ENCODE measurements around the gene SNX27.

Gene SNX27

DNA sequence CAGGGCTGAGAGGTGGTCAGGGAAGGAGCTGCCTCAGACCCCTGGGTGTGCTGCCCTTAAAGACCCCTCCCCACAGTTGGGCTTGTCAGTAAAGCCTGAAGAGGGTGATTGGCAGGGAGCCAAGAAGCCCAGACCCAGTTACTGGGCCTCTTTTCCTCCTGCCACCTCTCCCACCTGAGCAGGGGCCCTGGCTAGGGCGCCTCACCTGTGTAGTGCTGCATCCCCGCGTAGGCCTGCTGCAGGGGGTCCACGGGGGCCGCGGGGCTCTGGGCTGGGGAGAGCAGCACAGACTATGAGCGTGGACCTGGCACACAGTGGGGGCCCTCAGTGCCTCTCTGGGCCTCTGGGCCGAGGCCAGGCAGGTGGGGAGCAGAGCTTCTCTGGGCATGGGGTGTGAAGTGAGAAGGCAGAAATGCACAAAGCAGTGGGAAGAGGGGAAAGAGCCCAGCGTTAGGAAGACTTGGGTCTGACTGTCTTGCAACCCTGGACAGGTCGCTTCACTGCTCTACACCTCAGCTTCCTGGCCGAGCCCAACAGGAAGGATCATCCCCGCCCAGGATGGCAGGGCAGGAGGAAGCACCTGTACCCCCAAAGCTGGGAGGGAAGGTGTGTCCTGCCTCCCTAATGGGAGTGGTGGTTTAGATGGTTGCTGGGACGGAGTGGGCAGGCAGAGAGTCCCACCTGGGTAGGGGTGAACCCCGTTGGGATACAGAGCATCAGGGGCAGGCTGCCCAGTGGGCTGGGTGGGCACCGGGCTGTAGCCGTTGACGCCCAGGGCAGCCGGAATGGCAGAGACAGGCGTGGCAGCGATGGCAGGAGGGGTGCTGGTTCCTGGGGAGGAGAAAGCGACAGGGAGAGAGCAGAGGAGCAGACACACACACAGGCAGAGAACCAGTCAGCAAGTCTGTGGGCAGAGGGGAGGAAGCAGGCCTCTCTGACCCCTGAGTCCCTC lies 94.9 kb downstream of the SNX27 start:
- DNase-seq, result no peak

DNA sequence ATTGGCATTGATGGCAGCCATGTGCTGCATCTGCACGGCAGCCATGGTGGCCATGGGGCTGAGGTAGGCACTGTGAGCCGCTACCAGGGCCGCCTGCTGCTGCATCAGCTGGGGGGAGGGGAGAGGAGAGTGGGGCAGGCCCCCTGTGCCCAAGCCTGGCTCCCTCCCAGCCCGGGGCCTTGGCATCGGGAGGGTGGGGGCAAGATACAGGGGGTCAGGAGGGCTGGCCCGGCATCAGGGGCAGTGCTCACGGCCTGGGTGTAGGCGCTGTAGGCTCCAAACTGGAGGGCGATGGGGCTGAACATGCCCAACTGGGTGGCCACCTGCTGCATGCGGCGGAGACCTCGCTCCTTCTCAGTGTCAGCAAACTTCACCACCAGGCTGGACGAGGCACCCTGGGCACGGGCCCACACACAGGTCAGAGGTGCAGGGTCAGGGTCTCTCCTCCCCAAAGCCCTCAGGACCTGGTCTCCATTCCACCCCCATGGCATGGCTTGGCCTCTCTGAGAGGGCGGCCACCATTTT lies 95.8 kb downstream of the SNX27 start:
- no peak for DNase-seq

DNA sequence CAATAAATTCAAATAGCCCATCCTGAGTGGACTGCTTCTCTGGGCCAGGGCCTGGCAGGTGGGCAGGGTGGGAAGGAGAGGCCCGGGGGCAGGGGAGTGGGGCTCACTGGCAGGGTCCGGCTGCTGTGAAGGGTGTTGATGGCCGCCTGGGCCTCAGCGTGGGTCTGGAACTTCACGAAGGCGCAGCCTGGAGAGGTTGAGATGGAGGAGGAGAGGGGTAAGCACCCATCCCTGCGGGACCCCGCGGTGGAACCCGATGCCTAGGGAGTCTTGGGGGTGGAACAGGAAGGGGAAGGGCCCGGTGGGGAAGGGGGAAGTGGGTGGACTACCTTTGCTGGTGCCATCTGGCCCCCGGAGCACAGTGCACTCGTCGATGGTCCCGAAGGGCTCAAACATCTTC lies 97.0 kb downstream of the SNX27 start:
- DNase-seq, result no peak

DNA sequence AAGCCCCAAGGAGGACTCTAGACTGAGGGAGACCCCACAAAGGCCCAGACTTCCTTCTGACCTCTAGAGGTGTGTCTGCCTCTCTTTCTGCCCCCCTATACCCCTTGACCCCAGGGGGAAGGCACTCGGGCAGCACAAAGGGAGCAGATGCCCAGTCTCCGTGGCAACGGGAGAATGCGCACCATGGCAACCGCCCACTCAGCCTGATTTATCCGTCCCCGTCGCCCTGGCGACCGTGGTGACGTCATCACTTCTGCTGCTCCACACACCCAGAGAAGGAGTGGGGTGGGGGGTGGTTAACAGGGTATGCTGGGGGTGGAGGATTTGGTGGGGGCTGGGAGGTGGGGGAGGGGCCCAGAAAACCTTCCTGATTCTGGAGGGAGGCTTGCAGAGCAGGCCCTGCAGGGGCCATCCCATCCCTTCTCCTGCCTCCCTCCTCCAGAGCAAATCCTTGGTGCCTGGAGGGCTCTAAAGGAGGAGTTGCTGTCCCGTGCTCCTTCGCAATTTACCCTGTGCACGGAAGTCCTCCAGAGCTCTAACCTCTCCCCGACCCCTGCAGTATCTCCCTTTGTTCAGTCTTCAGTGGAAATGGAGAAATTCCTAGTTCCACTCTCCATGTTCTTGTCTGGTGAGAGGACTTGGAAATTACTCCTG lies 98.5 kb downstream of the SNX27 start:
- DNase-seq, result peak; percentile 24

DNA sequence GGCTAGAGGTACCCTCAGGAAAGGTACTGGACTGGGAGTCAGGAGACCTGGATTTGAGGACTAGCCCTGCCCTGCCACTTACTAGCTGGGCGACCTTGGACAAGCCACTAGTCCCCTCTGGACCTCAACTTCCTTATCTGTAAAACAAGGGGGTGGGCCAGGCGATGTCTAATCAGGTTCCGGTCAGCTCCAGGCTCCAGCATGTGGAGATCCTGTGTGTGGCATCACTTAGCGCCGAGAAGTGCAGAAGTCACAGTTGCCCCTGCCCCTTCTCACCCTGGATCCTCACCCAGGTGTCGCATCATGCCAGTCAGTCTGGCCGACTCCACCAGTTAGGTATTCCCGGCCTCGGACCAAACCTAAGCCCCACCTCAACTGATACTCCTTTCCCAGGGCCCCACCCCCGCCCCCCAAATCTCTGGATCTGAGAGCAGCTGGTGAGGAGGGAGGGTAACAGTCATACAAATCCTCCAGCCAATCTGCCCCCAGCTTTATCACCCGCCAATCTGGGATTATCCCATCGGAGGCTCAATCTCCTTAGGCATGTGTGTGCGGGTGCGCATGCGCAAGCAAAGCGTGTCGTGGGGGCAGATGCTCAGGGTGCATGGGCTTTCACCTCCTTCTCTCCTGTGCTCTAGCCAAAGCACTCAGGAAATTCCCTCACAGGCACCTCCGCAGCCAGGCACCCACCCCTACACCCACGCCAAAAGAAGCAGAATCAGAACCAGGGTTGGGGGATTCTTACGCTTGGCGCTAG lies 99.4 kb downstream of the SNX27 start:
- no peak for DNase-seq

DNA sequence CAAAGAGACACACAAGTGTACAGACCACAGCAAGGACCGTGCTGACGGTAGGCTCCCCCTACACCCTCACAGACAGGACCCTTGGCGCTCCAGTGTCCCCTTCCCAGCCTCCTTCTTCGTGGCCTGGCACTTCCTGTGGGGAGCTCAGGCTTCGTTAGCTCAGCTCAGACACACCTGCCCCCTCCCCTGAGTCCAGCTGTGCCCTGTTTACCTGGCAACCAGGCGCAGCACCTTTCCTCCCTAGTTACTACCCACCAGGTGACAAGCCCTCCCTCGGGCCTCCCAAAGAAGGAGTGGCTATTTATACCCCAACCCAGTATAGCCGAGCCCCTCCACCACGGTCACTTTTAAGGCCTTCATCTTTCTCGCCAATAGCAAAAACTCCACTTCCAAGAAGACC lies 100.1 kb downstream of the SNX27 start:
- no peak for DNase-seq

DNA sequence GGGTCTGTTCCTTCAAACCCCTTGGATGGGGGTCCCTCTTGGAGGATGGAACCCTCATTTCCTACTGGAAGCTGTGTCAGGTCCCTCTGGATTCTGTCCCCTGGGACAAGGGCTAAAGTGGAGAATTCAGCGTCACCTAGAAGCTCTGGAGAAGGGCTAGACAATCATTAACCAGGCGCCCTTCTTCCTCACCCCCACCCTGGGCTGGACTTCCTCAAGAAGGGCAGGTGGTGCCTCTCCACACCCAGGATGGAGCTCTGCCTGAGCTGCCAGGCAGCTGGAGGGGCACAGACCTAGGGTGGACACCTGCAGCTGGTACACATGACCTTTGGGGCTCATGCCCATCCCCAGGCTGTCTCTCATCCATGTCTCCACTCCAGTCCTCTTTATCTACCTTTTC lies 101.2 kb downstream of the SNX27 start:
- no peak for DNase-seq

DNA sequence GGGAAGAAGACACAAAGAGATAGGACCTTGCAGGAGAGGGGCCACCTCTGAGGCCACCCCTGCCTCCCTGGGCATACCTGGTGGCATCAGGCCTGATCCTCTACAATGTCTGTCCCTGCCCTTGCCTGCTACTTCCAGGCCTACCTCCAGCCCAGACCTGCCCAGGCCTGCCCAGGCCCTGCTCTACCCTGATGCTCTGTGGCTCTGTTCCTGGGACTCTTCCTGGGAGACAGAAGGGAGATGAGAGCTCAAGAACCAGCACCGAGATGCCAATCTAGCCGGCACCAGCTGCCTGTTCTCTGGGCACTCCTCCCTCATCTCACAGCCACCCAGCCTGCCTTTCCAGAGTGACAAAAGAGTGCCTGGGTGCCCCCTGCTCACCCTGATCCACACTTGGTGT lies 102.0 kb downstream of the SNX27 start:
- DNase-seq, result peak; percentile 63

DNA sequence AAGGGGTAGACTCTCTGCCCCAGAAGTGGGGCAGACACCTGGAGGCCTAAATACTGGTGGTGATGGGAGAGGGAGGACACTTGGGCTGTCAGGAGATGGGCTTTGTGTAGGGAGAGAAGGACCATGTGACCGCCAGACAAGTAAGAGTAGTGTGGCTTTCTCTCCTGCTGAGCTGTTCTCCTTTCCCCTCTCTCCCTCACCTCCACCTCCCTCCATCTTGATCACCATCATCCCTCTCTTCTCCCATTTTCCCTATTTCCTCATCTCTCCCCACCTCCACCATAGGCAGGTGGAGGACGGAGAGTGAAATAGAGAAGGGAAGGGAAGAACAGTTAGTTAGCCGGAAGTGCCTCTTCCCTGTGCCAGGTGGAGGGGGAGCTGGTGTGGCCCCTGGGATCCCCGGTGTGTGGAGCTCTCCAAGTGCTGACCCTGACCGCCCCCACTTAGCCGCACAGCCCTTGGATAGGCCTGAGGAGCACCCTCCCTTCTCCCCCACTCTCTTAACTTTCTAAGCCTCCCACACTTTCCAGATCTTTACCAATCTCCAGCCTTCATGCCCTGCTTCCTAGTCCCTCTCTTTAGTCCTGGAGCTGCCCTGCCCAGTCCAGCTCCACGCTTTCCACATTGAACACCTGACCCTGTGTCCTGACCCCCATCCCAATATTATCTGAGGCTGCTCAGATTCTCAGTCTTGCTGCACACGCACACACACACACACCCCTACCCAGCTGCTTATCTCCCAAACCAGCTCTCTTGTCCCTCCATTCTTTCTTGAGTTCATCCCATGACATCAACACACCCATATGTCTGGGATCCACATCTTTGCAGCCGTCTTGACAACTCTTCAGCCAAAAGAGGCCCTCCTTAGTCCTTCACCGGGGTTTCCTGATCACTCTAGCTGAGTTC lies 103.2 kb downstream of the SNX27 start:
- DNase-seq, result no peak

DNA sequence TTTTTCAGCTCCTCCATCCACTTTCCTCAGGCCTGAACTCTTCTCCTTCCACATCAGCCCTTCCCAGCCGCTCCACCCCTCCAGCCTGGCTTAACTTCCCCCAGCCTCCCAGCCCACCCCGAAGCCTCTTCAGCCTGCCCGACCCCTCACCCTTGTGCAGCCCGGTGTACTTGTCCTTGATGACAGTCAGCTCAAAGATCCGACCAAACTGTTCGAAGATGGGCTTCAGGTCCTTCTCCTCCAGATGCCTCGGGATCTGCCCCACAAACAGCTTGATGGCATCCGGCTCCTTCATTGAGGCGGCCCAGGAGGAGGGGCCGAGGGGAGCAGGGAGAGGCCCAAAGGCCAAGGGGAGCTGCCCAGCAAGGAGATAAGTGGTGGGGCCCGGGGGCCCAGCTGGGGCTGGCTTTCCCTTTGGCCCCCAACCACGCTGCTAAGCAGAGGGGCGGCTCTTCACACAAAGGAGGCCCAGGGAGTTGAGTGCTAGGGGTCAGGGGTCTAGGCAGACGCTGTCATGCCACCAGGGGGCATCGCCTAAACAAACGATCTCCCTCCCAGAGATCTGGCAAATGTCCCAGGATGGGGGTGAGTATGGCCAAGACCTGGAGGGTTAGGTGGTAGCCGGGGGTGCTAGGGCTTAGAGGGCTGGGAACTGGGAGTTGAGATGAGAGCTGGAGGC lies 104.0 kb downstream of the SNX27 start:
- DNase-seq, result peak; percentile 77

DNA sequence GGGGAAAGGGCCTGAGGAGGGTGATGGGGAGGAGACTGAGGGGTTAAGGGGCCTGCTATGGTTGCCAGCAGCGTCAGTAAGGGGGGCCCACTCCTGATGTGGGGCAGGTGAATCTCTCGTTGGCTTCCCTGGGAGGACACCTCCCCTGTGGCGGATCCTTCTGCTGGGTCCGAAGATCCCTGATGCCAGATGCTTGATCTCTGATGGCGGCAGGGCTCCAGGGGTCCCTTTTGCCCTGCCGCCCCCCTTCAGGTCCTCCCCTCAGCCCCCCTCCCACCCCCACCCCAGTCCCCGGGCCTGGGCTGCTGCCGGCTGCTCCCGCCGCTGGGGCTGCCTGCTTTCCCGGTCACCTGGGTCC lies 104.5 kb downstream of the SNX27 start:
- DNase-seq, result no peak

DNA sequence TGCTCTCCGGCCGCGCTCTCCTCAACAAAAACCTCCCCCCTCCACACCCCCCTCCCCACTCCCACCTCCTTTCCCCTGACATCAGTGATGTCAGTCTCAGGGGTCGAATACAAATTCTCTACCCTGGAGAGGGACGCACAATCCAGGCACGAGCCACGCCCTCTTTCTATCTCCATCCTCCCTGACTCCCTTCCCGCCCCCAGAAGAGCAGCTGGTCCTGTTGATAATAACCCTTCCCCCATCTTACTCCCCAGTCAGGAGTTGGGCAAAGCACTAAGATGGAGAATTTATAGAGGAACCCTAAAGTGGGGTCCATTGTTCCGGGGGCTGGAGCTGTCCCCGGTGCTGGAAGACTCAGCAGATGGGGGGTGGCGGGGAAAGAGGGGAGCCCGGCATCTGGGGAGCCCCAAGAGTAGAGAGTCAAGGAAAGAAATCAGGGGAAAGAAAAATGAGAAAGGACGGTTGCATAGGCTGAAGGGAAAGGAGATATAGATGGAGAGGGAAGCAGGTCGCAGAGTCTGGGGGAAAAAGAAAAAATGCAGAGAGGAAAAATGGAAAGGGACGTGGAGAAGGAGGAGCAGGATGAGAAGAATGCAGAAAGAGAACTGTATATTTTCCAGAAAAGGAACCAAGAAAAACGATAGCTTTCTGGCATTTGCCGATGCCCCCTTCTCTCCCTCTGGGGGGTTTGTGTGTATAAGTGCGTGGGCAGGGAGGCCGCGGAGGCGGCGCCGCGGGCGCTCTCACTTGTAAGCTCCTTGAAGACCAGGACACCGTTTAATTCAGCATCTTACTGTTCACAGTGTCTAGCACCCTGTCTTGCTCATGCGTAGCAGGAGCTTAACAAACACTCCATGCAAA lies 105.2 kb downstream of the SNX27 start, which contains the start of gene CELF3:
Gene CELF3, minus strand, starts transcription at position 33 of the 861 bp plus-strand sequence. CDS start 783 bp downstream, outside the sequence.
- peak; percentile 99 for DNase-seq

DNA sequence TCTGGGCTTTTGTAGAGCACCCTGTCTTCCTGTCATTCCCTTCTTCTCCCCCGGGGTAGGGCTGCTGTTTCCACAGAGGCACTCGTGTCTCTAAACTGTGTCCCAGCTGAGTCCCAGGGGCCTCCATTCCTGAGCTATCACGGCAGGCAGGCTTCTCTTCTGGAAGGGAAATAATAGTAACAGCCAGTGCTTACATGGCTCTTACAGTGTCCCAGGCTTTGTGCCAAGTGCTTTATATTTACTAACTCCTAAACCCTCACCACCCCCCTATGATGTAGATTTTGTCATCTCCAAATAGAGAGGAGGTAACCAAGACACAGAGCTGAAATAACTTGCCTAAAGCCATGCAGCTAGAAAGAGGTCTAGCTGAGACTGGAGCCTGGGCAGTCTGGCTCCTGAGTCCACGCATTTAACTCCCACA lies 106.2 kb downstream of the SNX27 start:
- peak; percentile 1 for DNase-seq

DNA sequence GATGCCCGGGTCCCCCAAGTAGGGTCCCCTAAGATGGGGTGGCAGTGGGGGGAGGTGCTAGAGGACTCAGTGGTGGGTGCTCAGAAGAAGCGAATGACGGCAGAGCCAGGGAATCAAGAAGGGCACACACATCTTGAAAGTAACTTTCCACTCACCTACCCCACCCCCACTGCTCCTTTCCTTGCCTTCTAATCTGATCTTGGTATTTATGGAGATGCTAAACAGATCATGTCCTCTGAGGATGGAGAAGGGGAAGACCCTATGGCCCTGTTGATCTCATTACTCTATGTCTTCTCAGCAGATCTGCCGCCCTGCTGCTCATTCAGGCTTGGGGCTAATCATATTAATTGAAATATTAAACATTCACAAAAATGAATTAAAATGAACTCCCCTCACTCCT lies 106.8 kb downstream of the SNX27 start:
- no peak for DNase-seq

DNA sequence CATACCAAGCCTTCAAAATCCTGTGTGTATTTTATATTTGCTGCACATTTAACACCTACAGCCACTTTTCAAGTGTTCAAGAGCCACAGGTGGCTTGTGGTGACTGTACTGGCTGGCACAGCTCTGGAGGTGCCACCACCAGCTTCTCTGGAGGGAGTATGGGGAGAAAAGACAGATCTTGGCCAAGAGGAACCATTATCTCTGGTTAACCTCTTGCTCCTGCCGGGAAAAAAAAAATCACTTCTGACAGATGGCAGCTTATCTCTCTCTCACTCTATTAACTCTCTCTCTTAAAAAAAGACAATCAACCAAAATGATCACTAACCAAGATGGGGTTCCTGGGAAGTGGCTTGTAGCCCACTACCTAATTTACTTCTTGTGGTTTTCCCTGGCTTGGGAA lies 108.3 kb downstream of the SNX27 start:
- no peak for DNase-seq

DNA sequence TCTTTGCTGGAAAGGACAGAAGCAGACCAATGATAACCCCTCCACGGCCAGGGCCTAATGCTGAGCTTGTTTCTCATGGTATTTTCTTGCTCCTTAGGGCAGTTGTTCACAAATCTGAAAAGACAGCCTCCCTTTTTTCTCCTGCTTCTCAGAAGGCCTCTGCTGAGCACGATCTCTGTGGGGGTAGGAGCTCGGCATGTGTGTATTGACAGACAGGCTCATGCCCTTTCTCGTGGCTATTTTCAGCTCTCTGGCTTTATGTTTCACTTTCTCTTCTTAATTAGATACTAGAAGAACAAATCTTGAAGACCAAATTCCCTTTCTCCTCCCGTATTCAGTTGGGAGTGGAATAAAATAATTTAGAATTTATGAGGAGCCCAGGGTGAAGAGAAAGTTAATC lies 108.7 kb downstream of the SNX27 start:
- DNase-seq, result no peak

DNA sequence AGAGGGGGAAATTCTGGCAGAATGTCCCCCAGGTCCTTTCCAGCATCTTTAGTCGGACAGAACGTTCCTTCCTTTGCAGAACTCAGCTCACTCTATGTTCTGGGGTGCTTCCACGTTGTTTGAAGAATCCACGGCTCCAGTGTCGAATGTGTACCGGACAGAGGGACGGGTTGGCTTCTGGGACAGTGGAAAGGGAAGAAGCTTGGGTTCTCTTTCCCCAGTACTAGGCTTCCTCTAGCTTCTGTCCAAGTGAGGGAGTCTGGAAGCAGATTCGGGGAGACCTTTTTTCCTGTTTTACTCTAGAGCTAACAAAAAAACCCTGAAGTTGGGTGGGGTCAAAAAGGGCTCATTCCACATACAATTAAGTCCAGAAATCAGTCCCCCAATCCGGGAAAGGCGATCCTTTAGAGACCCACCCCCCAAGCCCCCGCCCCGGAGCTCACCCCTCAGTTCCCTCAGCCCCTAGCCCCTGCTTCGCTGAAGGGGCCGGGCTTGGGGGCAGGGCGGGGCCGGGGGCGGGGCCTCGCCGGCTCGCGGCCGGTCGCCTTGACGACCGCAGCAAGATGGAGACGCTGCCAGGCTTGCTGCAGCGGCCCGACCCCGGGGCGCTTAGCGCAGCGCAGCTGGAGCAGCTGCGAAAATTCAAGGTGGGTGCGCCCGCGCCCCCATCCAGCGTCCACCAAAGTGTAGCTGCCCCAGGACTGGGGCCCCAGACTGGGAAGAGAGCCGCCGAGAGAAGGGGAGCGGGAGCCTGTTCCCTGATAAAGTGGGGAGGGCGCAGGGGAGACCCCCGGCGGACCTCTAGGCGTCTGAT lies 109.3 kb downstream of the SNX27 start, which contains the start of gene RIIAD1:
Gene RIIAD1, plus strand, starts transcription at position 549 of the 814 bp plus-strand sequence. Its CDS starts 15 bp downstream, at position 564.
- DNase-seq, result peak; percentile 42

DNA sequence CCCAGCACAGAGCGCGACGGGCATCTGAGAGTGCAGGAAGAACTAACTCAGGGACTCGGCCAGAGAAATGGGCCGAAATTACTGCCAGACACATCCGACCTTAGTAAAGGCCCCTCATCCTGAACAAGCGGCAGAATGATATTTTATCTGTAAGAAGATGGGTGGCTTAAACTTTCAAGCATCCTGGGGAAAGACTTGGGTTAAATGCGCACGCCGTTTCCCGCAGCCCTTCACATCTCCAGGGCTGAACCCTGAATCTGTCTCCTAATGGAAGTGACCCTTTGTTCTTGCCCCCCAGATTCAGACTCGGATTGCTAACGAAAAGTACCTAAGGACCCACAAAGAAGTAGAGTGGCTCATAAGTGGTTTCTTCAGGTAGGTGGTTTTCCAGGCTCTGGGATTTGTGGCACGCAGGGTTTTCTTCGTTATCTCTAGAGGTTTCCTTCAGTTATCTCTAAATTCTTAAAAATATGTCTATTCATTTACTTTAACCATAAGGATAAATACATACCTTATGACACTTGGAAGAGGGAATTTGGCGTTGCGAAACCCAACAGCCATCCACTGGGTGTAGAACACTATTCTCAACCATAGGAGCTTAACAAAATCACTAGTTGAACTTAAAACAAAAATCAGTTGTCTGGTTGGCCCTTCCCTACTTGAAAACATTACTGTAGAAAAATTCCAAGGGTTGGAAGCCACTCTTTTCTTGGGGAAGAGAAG lies 110.1 kb downstream of the SNX27 start:
- no peak for DNase-seq

All from NCI-H1105 treated with DMSO at 0.1 percent for 48 hours (cell line).